ENCODE measurements around the gene DIAPH1. TPM values are rescaled to one million over a fixed set of nuclear protein-coding genes. Genes with fewer than 3 reads are reported as not detected.
A peak's percentile ranks its signal among the peaks of the same experiment; 100 is the strongest.

The DIAPH1 gene
- total RNA-seq, 1 experiment from 2014 or later: 77.0 TPM

GRCh38 chr5:141519605-141520565 lies 98.9 kb downstream of the DIAPH1 start:
- no peak for DNase-seq (ENCODE audit: low read depth)

GRCh38 chr5:141518618-141519015 lies 100.2 kb downstream of the DIAPH1 start:
- DNase-seq (ENCODE audit: low read depth): peak; percentile 63

- no peak for DNase-seq (ENCODE audit: low read depth)
Measured at GRCh38 chr5:141517880-141518617, 100.8 kb downstream of the DIAPH1 start.

- DNase-seq (ENCODE audit: low read depth): no peak
Measured at GRCh38 chr5:141517312-141517711, 101.5 kb downstream of the DIAPH1 start.

DNA sequence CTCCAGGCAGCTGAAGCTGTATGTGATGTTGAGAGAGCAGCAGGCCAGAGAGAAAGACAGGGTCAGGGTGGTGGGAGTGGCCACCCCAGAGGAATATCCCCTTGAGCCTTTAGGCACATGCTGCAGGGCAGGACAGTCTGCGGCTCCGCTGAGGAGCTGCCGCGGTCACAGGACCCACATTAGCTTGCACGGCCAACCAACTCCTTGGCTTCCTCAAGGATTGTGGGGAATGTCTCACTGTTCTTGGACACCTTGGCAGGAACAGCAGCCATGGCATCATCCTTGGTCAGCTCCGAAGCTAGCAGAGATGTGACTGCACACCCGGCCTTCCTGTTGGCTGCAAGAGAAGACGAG lies 102.2 kb downstream of the DIAPH1 start:
- DNase-seq (ENCODE audit: low read depth): peak; percentile 24

- peak; percentile 68 for DNase-seq (ENCODE audit: low read depth)
Measured at GRCh38 chr5:141515946-141516671, 102.7 kb downstream of the DIAPH1 start.

- no peak for DNase-seq (ENCODE audit: low read depth)
Measured at GRCh38 chr5:141515141-141515540, 103.7 kb downstream of the DIAPH1 start.

- peak; percentile 96 for DNase-seq (ENCODE audit: low read depth)
Measured at GRCh38 chr5:141514330-141515133, 104.3 kb downstream of the DIAPH1 start.

DNA sequence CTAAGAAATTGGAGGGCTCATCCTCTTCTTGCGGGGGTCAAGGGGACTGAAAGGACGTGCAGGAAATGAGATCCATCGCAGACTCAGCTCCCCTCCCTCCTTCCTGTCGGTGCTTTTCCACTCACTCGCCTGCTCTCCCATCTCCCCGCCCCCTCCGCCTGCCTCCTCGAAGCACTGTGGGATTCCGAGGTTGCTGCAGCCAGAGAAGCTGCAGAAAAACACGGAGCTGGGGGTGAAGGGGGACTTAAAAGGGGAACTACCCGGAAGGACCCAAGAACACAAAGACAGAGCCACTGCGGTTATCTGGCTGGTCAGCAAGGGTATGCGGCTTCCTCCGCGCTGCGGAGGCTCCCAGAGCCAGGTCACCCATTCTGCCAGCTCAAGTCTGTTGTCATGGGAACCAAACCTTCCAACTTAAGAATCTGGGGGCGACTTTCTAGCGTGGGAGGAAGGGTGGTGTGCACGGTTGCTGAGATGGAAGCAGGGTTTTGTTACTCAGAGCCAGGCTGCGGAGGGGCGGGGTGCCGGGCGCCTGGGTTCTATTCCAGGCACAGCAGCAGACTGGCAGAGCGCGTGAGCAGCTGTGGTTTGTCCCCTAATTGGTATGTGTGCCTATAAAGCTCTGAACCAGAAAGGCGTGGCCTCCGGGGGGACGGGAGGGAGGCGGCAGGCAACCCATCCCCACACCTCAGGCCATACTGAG lies 105.0 kb downstream of the DIAPH1 start:
- DNase-seq (ENCODE audit: low read depth): peak; percentile 98

GRCh38 chr5:141512911-141513626 lies 105.7 kb downstream of the DIAPH1 start:
- peak; percentile 33 for DNase-seq (ENCODE audit: low read depth)

DNA sequence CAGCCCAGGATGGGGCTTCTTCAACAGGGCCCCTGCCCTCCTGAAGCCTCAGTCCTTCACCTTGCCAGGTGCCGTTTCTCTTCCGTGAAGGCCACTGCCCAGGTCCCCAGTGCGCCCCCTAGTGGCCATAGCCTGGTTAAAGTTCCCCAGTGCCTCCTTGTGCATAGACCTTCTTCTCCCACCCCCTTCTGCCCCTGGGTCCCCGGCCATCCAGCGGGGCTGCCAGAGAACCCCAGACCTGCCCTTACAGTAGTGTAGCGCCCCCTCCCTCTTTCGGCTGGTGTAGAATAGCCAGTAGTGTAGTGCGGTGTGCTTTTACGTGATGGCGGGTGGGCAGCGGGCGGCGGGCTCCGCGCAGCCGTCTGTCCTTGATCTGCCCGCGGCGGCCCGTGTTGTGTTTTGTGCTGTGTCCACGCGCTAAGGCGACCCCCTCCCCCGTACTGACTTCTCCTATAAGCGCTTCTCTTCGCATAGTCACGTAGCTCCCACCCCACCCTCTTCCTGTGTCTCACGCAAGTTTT lies 106.3 kb downstream of the DIAPH1 start:
- DNase-seq (ENCODE audit: low read depth): peak; percentile 46

- no peak for DNase-seq (ENCODE audit: low read depth)
Measured at GRCh38 chr5:141511771-141512325, 107.0 kb downstream of the DIAPH1 start.

GRCh38 chr5:141510850-141511601 lies 107.8 kb downstream of the DIAPH1 start:
- DNase-seq (ENCODE audit: low read depth): no peak

DNA sequence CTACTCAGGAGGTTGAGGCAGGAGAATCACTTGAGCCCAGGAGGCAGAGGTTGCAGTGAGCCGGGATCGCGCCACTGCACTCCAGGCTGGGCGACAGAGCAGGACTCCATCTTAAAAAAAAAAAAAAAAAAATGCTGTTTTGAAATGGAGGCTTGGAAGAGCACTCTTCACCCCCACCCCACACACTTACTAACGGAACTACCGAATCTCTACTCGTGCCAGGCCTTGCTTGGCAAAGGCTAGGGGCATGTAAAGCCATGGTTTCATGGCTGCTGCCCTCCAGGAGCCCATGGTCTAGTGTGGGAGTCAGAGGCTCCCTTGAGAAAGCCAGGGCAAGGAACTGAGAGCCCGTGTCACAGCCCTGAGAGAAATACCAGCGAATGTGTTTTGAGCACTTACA lies 108.6 kb downstream of the DIAPH1 start:
- no peak for DNase-seq (ENCODE audit: low read depth)

- DNase-seq (ENCODE audit: low read depth): peak; percentile 96
Measured at GRCh38 chr5:141508798-141509611, 109.8 kb downstream of the DIAPH1 start.

DNA sequence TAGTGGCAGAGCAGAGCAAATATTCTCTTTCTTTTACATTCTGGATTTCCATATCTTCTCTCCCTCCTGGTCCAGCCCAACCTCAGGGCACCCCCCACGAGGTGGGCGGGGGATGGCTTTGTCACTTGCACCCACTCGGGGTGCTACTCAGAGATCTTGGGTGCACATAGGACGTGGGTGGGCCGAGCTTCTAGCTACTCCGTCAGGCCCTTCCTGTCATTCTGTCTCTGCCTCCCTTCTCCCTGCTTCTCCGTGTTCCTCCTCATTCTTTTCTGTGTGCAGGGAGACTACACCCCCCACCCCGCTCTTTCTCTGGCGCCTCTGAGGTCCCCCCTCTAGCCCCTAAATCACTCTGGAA lies 110.4 kb downstream of the DIAPH1 start:
- no peak for DNase-seq (ENCODE audit: low read depth)

DNA sequence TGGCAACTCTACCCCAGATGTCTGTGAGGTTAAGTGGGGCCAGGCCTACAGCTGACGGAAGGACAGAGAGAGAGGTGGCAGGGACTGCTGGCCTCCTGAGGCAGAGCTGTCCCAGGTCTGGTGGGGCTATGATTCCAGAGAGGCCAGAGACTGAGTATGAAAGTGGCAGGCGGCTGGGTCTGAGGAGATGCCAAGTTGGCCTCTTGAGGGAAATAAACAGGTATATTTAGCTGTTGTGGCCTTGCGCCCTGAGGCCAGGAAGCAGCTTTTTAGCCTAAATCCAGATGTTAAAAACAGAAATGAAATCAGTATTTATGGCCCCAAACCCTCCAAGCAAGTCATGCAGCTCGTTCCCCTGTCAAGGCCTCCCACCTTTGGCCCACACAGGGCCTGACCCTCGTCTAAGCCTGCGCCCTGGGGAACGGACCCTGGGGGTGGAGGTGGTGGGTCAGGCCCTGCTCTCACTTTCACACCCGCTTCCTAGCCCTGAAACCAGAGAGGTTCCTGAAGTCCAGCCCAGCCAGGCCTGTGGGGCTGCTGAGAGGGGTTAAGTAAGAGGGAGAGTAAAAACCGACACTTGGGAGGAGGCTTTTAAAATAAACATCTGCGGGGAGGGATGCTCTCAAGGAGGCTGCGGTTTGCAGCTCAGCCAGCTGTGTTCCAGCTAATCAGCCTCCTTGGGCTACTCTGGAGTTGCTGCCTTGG lies 111.3 kb downstream of the DIAPH1 start:
- DNase-seq (ENCODE audit: low read depth): peak; percentile 85
